Cardiac muscle cell (in vitro differentiated cells and primary cell): ENCODE results near the gene NT5E. TPM values are rescaled to one million over a fixed set of nuclear protein-coding genes. Genes with fewer than 3 reads are reported as not detected.
A peak's percentile ranks its signal among the peaks of the same experiment; 100 is the strongest.

Experiments
- DNase-seq, 2 donors: peaks; one replicate each; pipeline versions ENCODE4 v3.0.0 to v3.0.0-alpha.2; 2010 to 2017; ENCODE audit warnings: low read depth in 1 of 2, low spot score in 1 of 2
- H3K27ac ChIP-seq: fragments of 200-600 bp; sonication (generic); 2 replicates; pipeline ENCODE4 v1.5.1; 2016
- H3K27me3 ChIP-seq: fragments of 200-600 bp; sonication (generic); 2 replicates; pipeline ENCODE4 v1.6.0; 2016; ENCODE audit warnings: control low read depth
- H3K36me3 ChIP-seq: fragments of 200-600 bp; sonication (generic); 2 replicates; pipeline ENCODE4 v1.5.1; 2016; ENCODE audit warnings: control low read depth
- H3K4me1 ChIP-seq: fragments of 200-600 bp; sonication (generic); 2 replicates; pipeline ENCODE4 v1.8.1; 2017; ENCODE audit warnings: low read depth, mild to moderate bottlenecking, mixed run types
- H3K4me3 ChIP-seq: fragments of 200-600 bp; sonication (generic); 2 replicates; pipeline ENCODE4 v1.5.1; 2016; ENCODE audit warnings: mild to moderate bottlenecking
- H3K9me3 ChIP-seq: fragments of 200-600 bp; sonication (generic); 2 replicates; pipeline ENCODE4 v1.5.1; 2017; ENCODE audit warnings: low read depth, mild to moderate bottlenecking, control low read depth
- polyA plus RNA-seq: library from polyadenylated mRNA; unstranded; fragments of >200 nt; fragmentation: Nextera tagmentation; extraction: Ambion mirVana; gene quantifications from 2 replicates; pipeline ENCODE4 v1.2.1, GENCODE V29; 2016
- total RNA-seq: library from RNA; depleted of rRNA; stranded (reverse); fragments of >200 nt; gene quantifications from 2 replicates; pipeline ENCODE4 v1.2.3, GENCODE V29; 2016
- TF ChIP-seq, protein P1 (sequence below): IDR thresholded peaks from 2 replicates; pipeline ENCODE4 v1.5.1; 2012; ENCODE audit warnings: low read depth, mild to moderate bottlenecking, low read length

The NT5E gene
- total and polyA plus RNA-seq, 2 experiments from 2014 or later: 0.70 to 0.80 TPM

DNA sequence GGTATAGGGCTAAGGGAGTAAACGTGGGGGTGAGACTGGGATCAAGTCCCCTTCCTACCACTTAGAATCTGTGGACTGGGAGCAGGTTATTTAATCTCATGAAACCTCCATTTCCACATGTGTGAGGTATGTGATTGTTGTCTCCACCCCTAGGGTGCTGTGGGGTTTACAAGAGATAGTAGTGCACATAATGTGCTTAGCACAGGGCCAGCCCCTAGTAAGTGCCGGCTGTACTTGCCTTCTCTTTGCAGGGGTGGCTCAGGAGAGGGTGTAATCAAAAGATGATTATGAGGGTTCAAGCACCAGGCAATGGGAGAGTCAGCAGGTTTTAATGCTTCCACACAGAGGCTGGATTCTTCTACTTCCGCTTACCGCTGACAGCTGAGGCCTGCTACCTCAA lies 6.9 kb downstream of the NT5E start:
- no peaks in the 10 kb centered on the region for H3K36me3 ChIP-seq
- no peak overlapping the region for H3K27ac ChIP-seq
- TF ChIP-seq, protein P1, sequence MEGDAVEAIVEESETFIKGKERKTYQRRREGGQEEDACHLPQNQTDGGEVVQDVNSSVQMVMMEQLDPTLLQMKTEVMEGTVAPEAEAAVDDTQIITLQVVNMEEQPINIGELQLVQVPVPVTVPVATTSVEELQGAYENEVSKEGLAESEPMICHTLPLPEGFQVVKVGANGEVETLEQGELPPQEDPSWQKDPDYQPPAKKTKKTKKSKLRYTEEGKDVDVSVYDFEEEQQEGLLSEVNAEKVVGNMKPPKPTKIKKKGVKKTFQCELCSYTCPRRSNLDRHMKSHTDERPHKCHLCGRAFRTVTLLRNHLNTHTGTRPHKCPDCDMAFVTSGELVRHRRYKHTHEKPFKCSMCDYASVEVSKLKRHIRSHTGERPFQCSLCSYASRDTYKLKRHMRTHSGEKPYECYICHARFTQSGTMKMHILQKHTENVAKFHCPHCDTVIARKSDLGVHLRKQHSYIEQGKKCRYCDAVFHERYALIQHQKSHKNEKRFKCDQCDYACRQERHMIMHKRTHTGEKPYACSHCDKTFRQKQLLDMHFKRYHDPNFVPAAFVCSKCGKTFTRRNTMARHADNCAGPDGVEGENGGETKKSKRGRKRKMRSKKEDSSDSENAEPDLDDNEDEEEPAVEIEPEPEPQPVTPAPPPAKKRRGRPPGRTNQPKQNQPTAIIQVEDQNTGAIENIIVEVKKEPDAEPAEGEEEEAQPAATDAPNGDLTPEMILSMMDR: no peak
- no peaks in the 10 kb centered on the region for H3K9me3 ChIP-seq
- no peak overlapping the region for H3K4me3 ChIP-seq
- H3K27me3 ChIP-seq: peaks cover 34% of the 10 kb centered on the region
- no peaks in the 10 kb centered on the region for H3K4me1 ChIP-seq
- no peak for DNase-seq

DNA sequence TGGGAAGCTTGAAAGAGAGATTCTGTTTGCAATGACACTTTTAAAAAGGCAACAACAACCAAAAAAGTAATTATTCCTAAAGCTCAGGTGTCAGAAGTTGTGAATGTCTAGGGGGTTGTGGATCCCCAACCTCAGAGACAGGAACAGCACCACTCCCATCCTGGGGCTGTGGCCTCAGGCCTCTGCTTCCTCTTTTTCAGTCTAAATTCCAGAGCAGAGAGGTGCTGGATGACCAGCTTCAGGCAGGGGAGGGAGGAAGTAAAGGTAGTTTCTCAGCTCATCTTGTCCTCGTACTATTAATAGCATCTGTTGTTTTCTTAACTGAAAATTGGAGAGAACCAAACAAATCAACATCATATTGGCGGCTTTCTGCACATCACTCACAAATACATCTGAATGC lies 8.3 kb downstream of the NT5E start:
- Histone ChIP-seq H3K27ac (no peak overlapping the region), H3K36me3 (no peaks in the 10 kb centered on the region), H3K4me3 (no peak overlapping the region), H3K27me3 (peaks cover 20% of the 10 kb centered on the region), H3K9me3 (no peaks in the 10 kb centered on the region), H3K4me1 (no peaks in the 10 kb centered on the region)
- TF ChIP-seq, protein P1: no peak
- DNase-seq: no peak

DNA sequence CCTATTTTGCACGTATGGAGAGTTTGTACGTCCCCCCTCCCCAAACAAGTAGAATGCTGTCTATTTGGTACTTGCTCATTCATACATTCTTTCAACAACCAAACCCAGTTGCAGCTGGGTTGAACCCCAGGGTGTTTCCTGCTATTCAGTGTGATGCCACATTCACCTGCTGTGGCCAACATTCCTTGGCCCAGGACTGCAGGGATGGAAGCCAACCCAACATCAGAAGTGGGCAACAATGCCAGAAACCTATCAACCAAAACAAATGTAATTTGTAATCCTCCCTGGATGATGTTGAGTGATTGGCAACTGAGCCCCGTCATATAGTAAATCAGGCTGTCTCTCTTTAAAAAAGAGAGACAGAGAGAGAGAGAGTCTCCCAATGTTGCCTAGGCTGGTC lies 8.9 kb downstream of the NT5E start:
- TF ChIP-seq, protein P1: no peak
- no peak for DNase-seq
- H3K4me3 ChIP-seq: no peak overlapping the region
- no peaks in the 10 kb centered on the region for H3K4me1 ChIP-seq
- H3K36me3 ChIP-seq: no peaks in the 10 kb centered on the region
- H3K9me3 ChIP-seq: no peaks in the 10 kb centered on the region
- peaks cover 14% of the 10 kb centered on the region for H3K27me3 ChIP-seq
- no peak overlapping the region for H3K27ac ChIP-seq

DNA sequence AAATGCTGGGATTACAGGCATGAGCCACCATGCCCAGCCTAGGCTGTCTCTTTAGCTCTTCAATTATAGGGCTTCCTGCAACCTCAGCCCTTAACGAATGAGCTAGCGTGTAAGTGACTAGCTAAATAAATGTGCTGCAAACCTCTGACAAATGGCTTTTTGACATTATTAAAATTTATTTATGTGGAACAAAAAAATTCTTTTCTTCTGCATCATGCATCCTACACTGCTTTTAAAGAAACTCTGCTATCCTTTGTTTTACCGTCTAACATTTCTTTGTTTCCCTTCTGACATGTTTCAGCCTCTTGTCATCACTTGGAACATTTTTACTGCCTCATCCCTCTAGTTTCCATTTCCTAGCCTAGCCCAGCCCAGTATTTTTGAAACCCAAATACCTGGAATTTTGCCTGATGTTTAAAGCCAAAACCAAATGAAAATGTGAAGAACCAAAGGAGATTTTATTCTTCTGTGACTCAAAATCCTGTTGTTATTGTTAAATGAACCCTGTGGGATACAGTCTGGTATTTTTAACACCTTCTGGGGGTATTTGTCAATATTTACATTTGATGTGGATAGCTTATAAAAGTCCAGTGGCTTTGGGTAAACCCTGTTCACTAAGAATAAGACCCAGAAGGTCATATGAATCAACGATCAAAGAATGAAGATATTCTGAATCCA lies 9.5 kb downstream of the NT5E start:
- Histone ChIP-seq H3K27me3 (peaks cover 8% of the 10 kb centered on the region), H3K27ac (no peak overlapping the region), H3K4me1 (no peaks in the 10 kb centered on the region), H3K4me3 (no peak overlapping the region), H3K36me3 (no peaks in the 10 kb centered on the region), H3K9me3 (no peaks in the 10 kb centered on the region)
- TF ChIP-seq, protein P1: no peak
- DNase-seq: peak in 1 of 2 donors; percentile 83

DNA sequence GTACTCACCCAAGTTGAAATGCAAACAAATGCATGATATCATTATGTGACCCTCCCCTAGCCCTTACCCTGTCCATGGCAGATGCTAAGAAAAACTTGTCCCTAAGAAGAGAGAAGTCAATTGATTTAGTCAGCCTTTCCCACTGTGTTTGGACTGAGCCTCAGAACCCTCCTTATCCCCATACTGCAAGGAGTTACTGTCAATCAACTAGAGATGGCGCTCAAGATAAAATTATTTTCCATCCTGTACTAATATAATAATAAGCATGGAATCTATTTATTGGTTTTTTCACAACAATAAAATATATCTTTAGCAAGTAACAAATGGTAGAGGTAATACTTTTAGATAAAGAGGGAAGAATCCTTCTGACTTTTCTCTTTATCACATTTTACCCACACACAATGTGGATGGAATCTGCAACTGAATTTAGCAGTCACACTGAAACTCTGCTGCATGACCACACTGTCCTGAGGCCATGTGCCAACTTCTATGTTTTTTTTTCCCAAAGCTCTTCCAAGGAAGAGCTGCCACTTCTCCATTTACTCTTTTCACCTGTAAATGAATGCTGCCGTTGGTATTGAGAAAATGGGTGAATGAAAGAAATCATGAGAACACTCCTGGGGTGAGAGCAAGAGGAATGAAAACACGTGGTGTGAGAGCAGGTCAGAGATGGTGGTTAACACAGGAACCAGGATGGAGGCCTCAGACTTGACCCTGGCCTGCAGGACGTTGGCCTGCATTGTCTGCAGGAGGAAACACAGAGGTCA lies 10.5 kb downstream of the NT5E start:
- DNase-seq: peak in 1 of 2 donors; percentile 29
- Histone ChIP-seq H3K9me3 (no peaks in the 10 kb centered on the region), H3K27me3 (no peaks in the 10 kb centered on the region), H3K27ac (no peak overlapping the region), H3K4me3 (no peak overlapping the region), H3K4me1 (no peaks in the 10 kb centered on the region), H3K36me3 (no peaks in the 10 kb centered on the region)
- TF ChIP-seq, protein P1: no peak
